ENCODE measurements around the gene IMPACT.
A peak's percentile ranks its signal among the peaks of the same experiment; 100 is the strongest.

The IMPACT gene

GRCh38 chr18:24485681-24486080 lies 59.2 kb downstream of the IMPACT start:
- no peak for DNase-seq

DNA sequence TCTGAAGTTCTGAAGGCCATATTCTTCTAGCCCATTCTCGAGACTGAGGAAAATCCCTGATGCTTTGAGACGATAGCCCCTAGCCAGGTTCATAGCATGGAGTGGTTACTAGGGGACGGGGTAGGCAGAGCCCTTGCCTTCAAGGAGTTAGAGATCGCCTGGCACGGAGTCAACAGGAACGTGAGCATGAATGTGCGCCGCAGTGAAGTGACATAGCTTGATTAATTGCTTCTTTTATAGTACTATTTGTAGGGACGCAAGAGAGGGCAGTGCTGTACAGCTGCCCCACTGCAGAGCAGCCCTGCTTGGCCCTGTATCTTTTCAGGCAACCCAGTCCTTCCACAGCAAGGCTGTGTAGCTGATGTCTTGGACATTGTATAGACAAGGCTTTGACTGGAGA lies 60.2 kb downstream of the IMPACT start:
- DNase-seq: no peak

GRCh38 chr18:24488824-24489493 lies 62.5 kb downstream of the IMPACT start:
- DNase-seq: peak; percentile 26

- peak; percentile 52 for DNase-seq
Measured at GRCh38 chr18:24490539-24490938, 64.1 kb downstream of the IMPACT start.

GRCh38 chr18:24491927-24492834 lies 65.7 kb downstream of the IMPACT start:
- no peak for DNase-seq

DNA sequence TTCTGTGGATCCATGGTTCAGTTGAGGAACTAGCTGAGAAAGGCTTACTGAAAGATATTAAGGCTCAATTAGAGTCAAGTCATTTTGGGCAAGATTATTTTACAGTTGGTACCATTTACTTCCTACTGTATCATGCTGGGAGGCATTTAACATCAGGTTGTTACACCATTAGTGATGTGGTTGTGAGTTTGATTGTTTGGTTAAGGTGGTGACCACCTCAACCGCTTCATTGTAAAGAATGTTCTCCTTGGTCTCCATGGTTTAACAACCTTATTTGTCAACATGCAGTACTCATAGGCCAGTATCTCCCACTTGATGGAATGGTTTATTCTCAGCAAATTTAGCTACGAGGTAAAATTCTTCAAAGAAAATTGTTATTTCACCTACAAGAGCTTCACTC lies 68.1 kb downstream of the IMPACT start:
- no peak for DNase-seq

DNA sequence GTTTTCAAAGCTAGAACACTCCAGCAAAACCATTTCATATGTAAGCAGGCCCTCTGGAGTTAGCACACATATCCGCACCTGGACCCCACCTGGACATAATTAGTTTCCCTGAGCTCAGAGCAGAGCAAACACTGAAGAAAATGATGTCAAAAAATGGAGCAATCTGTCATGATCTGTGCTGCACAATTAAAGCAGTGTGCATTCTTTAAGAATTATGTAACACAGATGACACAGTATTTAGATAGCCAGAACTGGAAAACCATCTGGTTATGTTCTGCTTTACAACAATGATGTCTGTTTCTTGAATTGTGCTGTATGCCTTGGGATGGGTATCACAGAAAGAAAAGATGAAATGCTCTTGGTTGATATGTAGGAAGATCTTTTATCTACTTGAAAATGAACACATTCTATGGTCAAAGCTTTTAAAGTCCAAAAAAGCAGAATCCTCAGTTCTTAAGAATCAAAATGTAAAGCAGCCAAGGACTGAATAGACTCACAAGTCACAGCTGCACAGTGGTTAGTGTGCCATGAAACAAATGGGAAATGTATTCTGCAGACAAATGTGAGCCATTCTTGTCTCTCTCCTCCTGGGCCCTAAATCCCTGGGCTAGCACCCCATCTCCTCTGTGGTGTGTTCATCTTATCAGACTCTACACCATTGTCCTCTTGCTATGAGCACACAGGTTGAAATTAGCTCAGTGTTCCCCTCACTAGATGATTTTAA lies 70.7 kb downstream of the IMPACT start:
- DNase-seq: peak; percentile 84

DNA sequence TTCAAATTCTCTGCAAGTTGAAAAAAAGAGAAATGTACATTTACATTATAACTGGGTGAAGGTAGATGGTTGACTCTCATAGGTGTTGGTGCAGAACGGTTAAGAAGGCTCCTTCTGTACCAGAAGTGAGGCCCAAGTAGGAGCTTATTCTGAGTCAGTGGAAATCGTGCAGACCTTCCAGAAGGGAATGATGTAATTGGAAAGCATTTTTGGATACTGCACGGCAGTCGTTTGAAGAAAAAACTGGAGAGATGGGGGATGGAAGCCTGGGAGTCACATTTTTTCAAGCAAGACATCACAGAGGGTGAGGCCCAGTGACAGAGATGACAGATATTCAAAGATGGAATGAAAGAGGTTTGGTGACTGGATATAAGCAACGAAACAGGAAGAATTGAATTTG lies 73.3 kb downstream of the IMPACT start:
- DNase-seq: peak; percentile 87

DNA sequence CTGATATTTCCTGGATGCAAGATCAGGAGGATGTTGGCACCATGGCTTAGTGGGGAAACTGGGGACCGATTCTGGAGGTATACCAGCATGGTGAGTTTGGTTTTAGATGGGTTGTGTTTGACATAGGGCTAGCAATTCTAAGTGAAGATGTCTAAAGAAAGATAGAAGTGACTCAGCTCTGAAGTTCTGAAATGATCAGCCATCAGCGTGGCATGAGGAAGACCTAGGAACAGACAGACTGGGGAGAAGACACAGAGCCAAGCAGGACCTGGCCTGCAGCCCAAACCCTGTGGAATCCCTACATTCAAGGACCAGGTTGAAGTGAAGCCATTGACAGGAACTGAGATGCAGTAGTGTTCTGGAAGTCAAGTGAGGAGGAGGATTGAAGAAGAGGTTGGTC lies 73.7 kb downstream of the IMPACT start:
- DNase-seq: peak; percentile 60

DNA sequence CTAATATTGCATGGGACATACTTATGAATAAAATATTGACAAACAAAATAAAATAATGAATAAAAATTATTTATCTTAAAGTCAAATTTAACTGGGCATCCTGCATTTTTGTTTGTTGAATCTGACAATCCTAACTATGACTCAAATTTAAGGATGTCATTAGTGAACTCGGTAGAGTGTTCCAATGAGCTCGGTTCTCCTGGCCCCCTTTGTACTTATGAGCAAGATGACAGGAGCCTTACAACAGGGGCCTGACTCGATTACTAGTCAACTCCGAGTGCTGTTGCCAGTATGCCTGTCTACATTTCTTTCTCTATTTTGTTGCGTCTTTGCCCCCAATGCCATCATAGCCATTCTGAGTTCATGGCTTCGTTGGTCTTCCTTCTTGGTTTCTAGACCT lies 74.3 kb downstream of the IMPACT start:
- DNase-seq: peak; percentile 51

DNA sequence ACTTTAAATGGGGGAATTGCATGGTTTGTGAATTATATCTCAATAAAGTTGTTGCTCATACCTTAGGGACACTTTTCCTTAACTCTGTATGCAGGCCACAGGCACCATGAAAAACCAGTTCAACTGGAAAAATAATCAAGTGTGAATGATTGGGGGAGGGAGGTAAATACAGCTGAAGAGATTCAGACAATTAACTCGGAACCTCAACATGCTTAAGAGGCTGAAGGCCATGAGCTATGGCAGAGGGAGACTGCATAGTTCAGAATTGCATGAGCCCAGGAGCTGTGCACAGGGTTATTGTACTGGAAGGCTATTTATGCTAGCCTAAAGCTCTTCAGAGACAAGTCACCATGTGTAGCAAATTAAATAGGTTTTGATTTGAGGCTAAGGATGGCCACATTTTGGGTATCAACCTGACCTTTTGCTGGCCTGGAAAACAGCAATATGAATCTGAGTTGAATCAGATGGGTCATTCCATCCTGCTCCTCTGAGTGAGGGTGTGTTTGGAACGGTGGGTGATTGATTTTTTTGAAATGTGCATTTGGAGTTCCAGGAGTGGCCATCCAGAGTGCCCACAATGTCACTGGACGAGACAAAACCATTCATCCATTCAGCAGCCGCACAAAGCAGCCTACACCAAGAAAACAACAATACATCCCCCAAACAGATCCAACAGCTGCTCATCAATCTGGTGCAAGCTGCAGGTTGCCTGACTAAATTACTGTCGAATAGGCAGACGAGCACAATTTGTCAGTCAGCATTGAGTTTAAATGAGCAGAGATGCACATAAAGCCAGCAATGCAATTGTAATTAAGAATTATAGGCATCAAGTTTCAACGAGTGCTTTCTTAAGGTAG lies 76.4 kb downstream of the IMPACT start:
- no peak for DNase-seq
